Stimulated activated naive CD8-positive, alpha-beta T cell treated with anti-CD3 and anti-CD28 coated beads, Interleukin-15, Interleukin-2, amounts not matched to agents 100 U/mL and 50 U/mL, for 24 hours (primary cell): Measurements from ENCODE around the gene EWSR1.

Source experiments
- ATAC-seq: fragments of 150-1000 bp; cut with Tn5 transposase; one replicate; pipeline ENCODE4 v1.10.0; 2021
- DNase-seq: peaks from one replicate; pipeline ENCODE4 v3.0.0; 2021

Gene EWSR1

DNA sequence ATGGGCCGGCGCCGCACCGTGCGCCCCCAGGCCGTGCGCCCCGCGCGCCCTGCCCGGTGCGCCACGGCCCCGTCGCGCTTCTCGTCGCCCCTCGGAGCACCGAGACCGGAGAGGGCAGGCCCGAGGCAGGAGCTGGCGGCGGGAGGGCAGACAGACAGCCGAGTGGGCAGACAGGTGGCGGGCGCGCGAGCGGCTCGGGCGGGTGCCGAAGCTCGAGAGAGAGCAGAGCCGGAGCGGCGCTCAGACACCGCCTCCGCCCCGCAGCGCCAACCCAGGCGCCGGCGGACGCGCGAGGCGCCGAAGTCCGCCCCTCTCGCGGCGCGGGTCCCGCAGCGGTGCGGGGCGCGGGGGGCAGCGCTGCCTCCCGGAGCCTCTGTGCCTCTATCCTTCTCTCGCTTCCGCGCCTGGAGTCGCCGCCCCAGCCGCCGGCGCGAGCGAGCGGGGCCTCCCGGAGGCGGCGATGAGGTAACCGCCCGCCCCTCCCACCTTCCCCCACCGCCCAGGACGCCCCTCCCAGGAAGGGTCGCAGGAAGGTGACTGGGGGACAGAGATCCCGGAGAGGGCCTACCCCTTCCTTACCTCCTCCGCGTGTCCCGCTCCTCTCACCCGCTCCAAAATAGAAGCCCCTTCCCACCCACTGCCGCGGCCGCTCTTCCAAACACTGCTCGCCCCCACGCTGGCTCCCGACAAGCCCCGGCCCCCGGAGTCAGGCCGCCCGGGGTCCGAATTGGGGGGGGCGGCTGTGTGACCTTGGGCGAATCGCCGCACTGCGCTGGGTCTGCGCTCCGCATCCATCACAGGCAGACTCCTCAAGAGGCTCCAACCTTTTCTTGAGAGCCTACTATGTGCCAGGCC is 47.4 kb downstream of the EWSR1 start, which contains the start of gene RASL10A:
Gene RASL10A (minus strand): TSS at position 412 of the 855 bp plus-strand sequence. CDS start 451 bp downstream, outside the sequence.
- DNase-seq (no peak), ATAC-seq (no peak)

DNA sequence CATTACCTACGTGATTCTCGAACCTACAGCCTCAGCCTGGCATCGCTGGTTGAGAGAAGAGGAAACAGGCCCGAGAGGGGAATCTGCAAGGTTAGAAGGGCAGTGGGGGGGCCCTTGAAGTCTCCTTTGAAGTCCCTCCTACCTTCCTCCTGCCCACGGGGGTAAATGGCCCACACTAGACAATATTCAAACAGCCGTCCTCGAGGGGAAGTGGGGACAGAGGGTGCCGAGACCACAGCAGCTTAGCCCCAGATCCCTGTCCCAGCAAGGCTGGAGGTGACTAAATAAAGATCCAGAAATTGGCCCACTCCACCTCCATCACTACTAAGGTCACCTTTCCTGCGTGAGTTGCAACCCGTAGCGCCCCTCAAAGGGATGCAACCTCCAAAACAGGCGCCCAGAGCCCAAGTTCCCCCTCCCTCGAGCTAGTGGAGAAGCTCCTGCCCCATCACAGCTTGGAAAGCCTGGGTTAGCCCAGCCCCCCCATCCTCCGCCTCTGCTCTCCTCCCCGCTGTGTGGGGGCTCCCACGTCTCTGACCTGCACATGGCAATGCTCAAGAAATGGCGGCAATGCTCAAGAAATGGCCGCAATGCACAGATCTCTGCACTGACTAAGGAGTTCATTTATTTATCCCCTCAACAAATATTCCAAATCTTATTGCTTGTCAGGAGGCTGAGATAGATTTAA is 48.2 kb downstream of the EWSR1 start:
- DNase-seq, result no peak
- no peak for ATAC-seq

DNA sequence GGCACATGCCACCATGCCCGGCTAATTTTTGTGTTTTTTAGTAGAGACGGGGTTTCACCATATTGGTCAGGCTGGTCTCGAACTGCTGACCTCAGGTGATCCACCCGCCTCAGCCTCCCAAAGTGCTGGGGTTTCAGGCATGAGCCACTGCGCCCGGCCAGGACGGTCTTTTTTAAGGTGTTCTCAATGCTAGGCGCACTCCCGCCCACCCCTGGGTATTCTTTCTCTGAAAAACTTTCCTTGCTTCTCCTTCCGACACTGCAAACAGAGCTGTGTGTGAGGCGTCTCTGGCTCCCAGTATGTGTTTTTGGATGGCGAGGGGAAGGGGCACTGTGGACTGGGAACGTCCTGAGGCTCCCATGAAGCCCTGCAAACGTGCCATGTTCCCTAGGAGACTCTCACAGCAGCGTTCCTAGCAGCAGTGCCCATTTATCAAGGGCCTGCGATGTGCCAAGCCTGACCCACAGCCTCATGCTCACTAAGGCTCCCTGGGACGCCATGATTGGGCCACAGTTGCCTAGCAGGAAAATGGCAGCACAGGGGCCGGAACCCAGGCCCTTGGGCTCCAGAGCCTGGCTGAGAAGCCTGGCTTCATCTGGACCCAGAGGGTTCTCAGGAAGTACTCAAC is 49.9 kb downstream of the EWSR1 start:
- ATAC-seq, result no peak
- DNase-seq, result no peak

DNA sequence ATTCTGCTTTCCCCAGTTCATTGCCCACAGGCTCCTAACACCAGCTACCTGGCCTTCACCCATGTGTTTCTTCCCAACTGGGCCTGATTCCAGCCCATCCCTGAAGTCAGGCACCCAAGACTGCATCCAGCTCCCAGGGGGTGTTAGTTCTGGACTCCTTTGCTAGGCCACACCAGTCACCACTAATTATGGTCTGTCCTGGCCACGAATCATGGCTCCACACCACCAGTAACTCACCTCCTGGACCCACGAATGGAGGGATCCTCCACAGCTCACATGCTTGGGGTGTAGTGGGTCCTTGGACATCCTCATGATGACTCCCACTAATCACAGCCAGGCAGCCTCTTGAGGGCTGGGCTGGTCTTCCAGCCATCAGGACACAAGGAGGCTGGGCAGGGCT is 51.0 kb downstream of the EWSR1 start:
- DNase-seq (no peak), ATAC-seq (no peak)

DNA sequence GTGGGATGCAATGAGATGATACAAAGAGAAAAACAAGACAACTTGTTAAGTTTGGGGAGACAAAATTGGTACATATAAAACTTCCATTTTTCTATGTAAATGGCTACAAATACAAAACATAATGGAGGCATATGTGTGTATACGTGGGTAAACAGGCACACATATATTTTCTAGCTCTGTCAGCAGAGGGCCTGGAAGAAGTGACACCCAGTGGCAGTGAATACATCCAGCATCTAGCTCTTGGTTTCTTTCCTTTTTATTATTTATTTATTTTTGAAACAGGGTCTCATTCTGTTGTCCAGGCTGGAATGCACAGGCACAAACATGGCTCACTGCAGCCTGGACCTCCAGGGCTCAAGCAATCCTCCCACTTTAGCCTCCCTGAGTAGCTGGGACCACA is 52.5 kb downstream of the EWSR1 start:
- ATAC-seq (no peak), DNase-seq (no peak)

DNA sequence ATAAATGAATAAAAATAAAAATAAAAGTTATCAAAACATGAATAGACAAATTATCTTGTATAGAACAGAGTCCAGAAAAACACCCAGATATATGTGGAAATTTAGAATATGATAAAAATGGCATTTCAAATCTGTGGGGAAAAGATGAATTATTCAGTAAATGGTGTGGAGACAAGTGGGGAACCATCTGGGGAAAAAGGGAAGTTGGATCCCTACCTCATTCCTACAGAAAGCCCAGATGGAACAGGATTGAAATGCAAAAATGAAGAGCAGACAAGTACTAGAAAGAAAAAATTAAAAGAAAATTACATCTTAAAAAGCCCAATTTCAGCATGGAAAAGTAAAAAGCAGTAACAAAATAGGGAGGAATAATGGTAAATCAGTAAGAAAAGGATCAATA is 55.6 kb downstream of the EWSR1 start:
- ATAC-seq, result no peak
- no peak for DNase-seq

DNA sequence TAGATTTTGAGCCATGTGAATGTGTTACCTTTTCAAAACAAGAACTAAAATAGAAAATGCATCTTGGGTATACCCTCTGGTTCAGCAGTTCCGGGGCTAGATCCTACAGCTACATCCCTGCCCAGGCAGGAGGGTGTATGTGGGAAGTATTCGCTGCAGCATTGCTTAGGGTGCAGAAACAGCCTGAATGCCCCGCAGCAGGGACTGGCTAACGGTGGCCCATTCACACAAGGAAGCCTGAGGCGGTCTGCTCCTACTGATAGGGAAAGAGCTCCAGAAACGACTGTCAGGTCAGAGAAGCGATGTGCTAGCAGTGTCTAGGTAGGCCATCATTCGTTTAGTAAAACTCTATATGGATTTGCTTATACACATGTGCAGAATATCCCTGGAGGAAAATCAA is 57.3 kb downstream of the EWSR1 start:
- ATAC-seq (no peak), DNase-seq (no peak)

DNA sequence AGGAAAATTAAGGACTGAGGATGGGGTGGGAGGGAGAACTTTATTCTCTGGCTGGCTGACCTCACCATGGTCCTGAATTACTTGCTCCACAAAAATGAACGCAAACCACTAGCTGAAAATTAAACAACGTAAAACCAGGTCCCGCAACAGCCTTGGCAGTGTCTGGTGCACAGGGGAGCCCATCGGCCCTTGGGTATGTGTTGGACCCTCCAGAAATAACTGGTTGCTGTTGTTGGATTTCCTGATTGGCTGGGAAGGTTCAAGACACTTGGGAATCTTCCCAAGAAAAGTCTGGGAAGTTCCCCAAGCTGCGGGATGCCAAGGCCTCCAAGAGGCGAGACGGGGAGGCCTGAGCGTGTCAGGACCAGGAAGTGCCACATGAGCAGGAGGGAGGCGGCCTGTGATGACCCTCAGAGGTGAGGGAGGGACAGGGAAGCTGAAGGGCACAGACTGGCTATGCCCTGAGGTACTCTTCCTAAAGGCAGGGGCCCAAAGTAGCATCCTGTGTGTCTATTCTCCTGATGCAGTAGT is 57.8 kb downstream of the EWSR1 start:
- DNase-seq (no peak), ATAC-seq (no peak)

DNA sequence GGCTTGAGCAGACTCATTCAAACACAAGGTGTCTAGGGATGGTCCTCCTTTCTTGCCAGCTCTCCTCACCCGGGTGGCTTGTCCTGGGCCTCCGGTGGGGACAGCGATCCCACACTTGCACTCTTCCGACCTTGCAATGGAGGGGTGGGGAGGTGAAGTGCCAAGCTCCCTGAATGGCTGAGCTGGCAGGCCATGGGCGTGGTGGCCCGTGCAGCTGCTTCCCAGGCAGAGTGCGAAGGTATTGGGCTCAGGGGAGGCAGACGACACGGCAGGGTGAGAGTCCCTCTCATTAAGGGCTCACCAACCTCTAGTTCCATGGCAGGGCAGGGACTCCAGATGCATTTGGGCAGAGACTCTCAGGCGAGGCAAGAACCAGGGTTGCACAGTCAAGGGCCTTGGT is 58.4 kb downstream of the EWSR1 start:
- no peak for ATAC-seq
- DNase-seq, result no peak

DNA sequence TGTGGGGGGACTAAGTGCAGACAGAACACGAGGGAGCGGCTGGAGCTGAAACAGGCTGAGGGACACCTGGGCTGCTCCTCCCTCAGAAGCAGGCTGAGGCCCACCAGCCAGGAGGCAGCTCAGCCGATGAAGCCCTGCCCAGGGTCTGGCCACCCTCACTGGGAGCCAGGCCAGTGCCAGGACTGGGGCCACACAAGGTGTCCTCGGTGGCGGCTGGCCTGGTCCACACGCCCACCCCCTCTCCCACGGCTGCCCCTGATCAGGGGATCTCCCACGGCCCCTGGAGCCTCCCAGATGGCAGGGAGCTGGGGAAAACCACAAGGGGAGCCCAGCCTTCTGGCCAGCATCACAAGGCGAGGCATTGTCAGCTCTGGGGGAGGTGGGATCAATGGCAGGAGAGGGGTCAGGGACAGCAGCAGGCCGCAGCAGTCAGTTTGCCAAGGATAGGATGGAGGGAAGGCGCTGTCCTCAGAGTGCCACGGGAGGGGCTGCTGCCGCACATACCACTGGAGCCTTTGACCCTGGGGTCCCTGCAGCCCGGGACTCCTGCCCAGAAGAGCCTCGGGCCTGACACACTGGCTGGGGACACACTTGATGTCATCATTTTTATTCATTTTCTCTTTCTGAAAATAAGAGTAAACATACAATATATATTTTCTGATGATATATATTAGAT is 59.2 kb downstream of the EWSR1 start:
- ATAC-seq (no peak), DNase-seq (no peak)

DNA sequence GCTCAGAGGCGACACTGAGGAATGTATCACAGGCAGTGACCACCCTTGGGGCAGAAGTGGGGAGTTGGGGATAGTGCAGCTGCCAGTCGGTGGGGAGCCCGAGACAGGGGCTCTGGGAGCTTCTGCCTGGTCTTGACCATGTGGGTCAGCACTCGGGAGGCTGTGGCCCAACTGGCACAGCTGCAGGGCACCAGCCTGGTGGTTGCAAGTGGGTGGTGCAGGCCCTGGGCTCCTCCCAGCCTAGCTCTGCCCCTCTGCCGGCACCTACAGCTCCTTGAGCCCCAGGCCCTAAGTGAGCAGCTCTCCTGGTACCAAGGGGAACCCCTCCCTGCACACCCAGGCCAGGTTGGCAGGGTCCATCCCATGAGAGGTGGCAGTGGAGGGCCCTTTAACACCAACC is 60.0 kb downstream of the EWSR1 start:
- DNase-seq (no peak), ATAC-seq (no peak)

DNA sequence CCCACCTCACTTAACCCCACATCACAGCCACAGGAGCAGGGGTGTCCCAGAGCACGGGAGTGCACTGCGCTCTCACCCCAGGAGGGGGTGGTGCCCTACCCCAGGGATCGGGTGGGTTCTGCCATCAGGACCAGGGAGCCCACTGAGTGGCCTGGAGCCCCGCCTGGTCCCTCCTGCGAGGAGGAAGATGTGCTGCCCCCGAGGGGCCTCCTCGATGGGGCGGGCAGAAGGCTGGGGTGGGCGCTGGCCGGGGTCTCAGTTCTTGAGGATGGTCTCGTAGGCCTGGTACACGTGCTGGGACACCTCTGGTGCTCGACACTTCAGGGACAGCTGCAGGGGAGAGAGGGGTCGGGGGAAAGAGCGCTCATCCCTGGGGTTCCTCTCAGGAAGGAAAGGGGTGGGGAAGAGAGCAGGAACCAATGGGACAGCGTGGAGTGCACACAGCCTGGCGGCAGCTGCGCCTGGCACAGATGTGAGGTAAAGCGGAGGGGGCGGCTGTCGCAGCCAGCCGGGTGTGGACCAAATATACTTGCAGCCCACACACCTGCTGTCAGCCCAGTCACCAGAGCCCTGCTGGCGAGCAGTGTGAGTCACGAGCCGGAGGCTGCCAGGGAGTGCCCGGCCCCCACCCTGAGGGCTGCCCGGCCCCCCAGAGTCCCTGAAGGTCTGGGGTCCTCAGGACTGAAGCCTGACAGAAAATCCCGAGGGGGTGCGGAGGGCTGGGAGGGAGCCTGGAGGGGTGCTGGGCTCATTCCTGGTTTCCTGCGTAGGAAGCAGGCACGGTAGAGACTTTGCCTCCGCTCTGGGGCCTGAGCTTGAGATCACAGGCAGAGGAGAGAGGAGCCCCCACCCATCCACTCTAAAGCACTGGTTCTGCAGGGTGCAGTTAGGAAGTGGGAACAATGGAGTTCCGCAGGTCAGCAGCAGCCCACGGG is 60.8 kb downstream of the EWSR1 start:
- DNase-seq (no peak), ATAC-seq (peak; percentile 12)

DNA sequence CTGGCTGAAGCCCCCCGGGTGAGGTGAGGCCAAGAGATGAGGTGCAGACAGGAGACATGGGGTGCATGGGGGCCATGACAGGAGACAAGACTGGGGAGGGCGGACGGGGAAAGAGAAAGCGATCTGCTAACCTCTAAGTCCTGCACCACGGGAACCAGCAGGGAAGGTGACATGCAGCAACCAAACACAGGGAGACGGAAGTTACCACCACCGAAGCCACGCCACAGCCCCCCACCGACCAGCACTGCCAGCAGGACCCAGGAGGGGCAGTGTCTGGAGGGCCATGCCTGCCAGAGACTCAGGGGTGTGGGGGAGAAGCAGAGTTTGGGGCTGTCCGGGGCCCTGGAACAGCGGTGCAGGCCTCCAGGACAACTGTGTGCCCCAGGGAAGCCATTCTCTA is 61.5 kb downstream of the EWSR1 start:
- no peak for ATAC-seq
- no peak for DNase-seq

DNA sequence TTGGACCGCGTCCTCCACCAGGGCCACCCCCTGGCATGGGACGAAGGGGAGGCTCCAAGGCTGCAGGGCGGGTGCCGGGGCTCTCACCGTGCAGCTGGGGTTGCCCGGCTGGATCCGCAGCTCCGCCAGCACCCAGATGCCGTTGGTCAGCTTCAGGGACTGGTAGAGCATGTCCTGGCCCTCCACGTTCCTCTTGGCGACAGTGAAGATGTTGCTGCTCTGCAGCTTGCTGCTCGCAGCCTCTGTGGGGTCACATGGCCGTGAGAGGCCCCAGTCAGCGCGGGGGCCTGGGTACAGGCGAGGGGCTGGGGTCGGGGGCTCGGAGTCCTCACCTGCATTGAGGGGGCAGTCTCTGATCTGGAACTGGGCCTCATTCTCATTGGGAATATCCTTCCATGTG is 62.2 kb downstream of the EWSR1 start:
- DNase-seq, result no peak
- ATAC-seq, result no peak

DNA sequence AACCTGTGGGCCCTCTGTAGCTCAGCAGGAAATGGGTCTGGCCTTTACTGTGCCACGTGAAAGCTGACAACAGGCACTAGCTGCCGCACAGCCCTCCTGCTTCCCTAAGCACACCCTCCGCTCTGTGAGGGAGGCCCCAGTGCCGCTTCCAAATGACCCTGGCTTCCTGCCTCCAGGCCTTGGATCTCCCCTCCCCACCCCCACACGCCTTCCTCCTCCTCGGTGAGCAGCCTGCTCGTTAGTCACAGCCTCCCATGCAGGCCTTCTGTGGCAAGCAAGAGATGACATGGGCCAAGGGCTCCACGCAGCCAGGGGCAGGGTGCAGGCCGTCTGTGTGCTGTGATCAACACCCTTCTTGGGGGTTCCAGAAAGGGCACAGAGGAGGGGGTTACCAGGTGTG is 62.7 kb downstream of the EWSR1 start:
- DNase-seq (no peak), ATAC-seq (no peak)

DNA sequence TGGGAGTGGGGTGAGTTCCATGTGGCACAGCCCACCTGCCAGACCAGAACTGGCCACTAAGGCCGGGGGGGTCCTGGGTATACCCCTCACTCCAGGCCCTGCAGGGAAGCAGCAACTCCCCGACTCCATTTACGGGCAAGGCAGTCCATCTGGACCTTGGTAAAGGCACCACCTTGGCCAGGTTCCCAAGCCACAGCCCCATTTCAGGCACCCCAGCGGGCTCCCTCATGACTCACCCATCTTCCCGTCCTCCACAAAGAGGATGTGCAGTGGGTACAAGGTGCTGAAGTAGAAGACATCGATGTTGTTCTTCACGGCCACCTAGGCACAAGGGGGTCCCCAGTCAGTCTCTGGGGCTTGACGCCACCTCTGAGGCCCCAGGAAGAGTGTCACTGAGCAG is 63.1 kb downstream of the EWSR1 start:
- ATAC-seq (no peak), DNase-seq (no peak)

DNA sequence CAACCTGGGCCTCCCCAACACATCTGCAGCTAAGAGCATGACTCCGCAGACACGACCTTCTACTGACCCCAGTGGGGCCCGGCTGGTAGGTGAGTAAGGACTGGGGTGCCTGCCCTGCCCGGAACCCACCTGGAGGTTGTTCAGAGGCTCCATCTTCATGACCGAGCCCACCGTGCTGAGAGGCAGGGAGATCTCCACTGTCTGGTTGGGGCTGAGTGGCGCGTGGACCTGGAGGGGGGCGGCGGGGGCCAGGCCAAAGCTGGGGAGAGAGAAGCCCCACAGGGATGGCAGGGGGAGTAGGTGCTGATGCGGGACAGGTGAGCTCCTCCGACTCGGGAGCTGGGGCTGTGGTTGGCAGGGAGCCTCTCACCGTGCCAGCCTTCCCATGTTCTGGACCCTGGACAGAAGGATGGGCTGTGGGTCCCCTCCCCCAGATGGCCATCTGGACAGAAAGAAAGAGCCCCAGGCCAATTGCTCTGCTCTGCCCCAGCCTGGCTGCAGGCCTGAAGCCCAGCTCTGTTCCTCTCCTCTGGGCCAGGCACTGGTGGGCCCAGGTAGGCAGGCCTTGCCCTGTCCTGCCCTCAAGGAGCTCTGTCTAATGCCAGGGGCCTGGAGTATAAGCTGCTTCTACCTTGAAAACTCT is 63.7 kb downstream of the EWSR1 start:
- ATAC-seq (no peak), DNase-seq (no peak)

DNA sequence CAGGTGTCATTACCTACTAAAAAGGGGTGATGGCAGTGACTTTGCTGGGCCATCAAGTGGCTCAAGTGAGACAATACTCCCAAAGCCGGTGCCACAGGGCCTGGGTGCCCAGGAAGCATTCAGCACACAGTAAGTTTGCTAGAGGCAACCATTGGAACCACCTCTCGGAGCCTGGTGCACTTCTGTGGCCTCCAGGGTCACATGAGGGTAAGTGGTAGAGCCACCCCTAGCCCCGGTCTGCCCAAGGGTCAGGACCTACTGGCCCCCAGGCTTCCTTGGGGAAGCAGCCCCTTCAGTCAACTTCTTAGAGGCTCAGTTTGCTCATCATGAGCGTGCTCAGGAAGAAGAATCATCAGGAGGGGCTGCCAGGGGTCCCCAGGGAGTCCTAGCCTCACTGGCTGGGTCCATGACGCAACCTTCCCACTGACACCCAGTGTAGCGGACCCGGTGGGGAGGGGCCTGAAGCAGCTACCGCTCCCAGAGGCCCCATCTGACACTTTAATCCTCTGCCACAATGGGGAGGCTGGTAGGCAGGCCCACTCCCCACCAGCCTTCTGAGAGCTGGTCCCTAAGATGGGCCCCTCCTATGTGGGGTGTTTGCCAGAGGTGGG is 64.9 kb downstream of the EWSR1 start:
- no peak for ATAC-seq
- DNase-seq, result no peak

DNA sequence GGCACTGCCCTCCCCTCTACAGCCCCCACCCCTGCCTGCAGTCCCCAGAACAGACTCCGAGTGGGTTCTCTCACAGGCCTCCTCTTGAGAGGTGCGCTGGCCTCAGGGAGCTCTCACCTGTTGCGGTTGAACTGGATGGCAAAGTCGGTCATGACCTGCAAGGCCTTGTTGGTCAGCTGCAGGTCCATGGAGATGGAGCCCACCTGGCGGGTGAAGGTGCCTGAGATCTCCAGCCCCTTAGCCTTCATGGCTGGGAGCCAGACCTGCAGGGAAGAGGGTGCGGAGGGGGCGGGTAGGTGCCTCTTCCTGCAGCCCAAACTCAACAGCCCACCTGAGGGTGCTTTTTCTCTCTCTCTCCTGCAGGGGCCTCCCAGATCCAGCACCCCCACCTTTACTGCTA is 66.1 kb downstream of the EWSR1 start:
- ATAC-seq (no peak), DNase-seq (no peak)

DNA sequence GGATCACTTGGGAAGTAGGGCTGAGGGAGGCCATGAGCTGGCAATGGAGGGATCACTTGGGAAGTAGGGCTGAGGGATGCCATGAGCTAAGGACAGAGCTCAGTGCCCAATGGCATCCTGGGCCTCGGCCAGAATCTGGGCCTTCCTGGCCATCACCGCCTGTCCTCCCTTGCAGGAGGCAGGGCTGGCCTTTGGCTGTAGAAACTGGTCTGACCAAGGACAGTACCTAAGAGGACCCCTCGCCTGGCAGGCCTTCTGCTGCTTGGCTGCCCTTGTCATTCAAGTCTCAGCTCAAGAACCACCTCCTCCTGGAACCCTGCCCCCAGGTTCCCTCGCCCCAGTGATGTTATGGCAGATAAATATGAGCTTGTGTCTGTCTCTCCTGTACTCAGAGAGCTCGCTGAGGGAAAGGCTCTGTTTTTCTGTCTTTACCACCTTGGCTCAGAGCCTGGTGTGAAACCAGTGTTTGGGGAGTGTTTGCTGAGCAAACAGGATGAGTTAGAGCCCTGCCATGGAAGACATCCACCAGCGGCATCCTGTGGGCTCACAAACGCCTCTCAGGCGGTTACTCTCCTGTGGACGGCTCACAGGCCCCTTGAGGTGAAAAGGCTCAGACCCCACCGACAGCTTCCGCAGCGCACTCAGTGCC is 66.8 kb downstream of the EWSR1 start:
- no peak for ATAC-seq
- DNase-seq, result no peak
